Hippocampal formation (tissue), 2 donors: ENCODE results near the gene KRTAP5-10.
"Not testable (repeated sequence)": the region's sequence is repeated elsewhere in the genome, so short reads cannot be mapped to it uniquely, and the experiment has no call there.

Source experiments
- DNase-seq, 2 donors: peaks; one replicate each; lab custom pipeline; 2025; lab: John Stamatoyannopoulos, UW

The KRTAP5-10 gene

GRCh38 chr11:71542879-71543777 is 22.2 kb upstream of the KRTAP5-10 start:
- no peak for DNase-seq

DNA sequence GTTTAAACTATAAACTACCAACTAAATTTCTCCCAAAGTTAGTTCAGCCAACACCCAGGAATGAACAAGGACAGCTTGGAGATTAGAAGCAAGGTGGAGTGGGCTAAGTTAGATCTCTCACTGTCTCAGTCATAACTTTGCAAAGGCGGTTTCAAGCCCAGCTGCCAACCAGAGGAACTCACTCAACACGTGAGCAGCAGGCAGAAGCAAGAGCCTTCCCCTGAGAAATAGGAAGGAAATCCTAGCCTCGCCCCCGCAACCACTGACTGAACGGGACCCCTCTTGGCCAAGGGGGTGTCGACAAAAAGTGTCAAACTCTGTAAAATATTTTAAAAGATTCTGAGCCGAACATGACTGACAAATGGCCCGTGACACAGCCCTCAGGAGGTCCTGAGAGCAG is 21.5 kb upstream of the KRTAP5-10 start:
- no peak for DNase-seq

GRCh38 chr11:71544525-71545214 is 20.7 kb upstream of the KRTAP5-10 start:
- no peak for DNase-seq

DNA sequence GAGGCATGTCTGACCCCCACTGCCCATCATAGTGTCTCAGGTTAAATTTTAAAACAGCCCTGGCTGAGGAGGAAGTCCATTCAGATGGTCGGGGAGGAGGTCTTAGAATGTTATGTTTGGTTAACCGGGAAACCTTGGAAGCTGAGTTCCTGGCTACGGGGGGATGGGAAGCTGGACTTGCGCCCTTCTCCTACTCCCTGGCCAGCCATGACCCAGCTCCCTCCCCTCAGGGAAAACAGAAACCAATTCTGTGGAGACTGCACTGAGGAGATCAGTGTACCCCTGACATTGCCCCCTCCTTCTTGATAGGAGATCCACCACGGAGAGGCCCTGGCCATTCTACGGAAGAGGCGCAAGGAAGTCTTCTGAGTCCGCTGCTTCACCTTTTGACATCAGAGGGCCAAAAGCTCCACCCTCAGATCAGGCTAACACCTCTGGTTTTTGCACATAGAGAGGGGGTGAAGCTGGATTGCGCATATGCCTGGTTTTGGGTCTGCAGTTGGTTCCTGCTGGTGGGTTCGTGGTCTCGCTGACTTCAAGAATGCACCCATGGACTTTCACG is 19.9 kb upstream of the KRTAP5-10 start:
- DNase-seq = no peak

- DNase-seq = no peak
Measured at GRCh38 chr11:71548120-71548519, 17.2 kb upstream of the KRTAP5-10 start, which contains the start of gene KRTAP5-9. KRTAP5-9 (plus strand) TSS chr11:71548420; CDS start chr11:71548658, 238 bp downstream.

- DNase-seq = no peak
Measured at GRCh38 chr11:71548716-71549151, 16.6 kb upstream of the KRTAP5-10 start.

GRCh38 chr11:71551711-71552110 is 13.7 kb upstream of the KRTAP5-10 start:
- no peak for DNase-seq

DNA sequence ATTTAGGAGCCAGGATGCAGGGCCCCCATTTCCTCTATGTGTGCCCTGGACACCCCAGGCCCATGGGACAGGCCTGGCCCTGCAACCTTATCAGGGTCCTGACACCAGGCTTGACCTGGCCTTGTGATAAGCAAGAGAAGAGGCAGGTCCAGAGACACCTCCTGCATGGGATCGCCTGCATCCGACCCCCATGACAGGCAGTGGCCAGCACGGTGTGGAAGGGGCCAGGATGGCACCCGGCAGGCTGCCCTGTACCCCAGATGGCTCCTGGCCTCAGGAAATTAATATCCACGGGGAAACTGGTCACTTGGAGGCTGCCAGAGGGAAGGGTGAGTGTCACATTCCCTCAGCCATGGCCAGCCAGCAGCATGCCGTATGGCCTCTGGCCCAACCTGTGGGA is 10.4 kb upstream of the KRTAP5-10 start:
- DNase-seq = no peak

DNA sequence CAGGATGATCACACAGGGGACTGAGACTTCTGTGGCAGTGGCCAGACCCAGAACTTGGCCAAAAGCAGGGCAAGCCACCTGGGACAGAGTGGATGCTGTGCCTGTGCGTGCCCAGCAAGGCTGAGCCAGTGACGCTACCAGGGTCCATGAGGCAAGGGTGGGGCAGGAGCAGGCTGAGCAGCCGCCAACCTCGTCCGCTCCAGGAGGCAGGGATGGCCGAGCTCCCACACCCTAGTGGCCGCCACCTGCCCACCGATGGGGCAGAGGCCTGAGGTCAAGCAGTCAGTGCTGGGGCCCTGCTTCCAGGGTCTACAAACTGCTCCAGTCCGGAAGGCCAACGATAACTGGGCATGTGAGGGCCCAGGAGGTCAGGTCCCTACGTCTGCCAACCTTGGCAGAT is 9.9 kb upstream of the KRTAP5-10 start:
- DNase-seq = no peak

GRCh38 chr11:71556018-71556417 is 9.3 kb upstream of the KRTAP5-10 start:
- DNase-seq = no peak

- no peak for DNase-seq
Measured at GRCh38 chr11:71557257-71557656, 8.1 kb upstream of the KRTAP5-10 start.

DNA sequence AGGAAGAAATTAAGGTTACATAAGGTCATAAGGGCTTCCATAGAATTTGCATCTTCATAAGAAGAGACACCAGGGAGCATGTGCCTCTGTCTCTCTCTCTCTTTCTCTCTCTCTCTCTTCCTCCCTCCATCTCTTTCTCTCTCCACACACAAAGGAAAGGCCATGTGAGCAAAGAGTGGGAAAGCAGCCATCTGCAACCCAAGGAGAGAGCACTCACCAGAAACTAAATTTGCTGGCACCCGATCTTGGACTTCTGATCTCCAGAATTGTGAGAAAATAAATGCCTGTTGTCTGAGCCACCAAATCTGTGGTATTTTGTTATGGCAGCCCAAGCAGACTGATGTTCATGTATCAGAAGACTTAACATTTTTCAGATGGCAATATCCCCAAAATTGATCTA is 6.4 kb upstream of the KRTAP5-10 start:
- peak in 1 of 2 donors; percentile 36 for DNase-seq

DNA sequence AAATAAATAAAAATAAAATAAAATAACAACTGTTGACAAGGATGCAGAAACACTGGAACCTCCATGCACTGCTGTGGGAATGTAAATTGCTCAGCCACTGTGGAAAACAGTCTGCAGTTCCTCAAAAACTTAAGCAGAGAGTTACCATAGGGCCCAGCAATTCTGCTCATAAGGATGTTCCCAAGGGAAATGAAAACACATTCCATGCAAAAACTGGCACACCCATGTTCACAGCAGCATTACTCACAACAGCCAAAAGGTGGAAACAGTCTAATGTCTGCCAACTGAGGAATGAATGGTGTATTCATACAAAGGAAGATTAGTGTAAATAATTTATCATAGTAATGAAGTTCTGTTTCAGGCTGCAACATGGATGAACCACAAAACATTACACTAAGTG is 3.2 kb upstream of the KRTAP5-10 start:
- DNase-seq = no peak

DNA sequence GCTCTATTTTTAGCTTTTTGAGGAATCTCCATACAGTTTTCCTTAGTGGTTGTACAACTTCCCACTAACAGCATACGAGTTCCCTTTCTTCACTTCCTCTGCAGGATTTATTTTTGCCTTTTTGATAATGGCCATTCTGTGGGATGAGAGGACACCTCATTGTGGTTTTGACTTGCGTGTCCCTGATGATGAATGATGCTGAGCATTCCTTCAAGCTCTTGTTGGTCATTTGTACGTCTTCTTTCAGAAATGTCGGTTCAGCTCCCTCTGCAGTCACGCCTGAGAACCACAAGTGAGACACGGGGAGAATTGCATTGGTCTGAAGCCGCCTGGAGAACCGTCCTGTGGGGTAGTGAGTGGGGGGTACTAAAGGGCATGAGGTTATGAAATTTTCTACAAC is 2.0 kb upstream of the KRTAP5-10 start:
- no peak for DNase-seq

GRCh38 chr11:71564430-71564829 is 933 bp upstream of the KRTAP5-10 start:
- DNase-seq = no peak

GRCh38 chr11:71566081-71566620 is 788 bp downstream of the KRTAP5-10 start:
- DNase-seq = no peak

GRCh38 chr11:71566626-71567599 is 1.6 kb downstream of the KRTAP5-10 start:
- not testable (repeated sequence) for DNase-seq

DNA sequence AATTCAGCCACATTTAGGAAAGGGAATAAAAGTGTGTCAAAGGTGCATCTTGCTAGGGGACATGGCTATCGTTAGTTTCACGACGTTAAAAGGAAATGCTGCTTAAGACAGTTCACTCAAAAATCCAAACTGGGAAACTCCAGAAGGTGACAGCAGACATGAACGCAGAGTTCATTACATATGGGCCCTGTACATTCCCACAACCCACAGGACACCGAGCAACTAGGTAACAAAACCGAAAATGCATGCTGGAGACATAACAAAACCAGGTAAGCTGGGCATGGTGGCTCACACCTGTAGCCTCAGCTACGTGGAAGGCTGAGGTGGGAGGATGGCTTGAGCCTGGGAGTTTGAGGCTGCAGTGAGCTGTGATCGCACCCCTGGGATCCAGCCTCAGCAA is 2.3 kb downstream of the KRTAP5-10 start:
- DNase-seq = not testable (repeated sequence)

DNA sequence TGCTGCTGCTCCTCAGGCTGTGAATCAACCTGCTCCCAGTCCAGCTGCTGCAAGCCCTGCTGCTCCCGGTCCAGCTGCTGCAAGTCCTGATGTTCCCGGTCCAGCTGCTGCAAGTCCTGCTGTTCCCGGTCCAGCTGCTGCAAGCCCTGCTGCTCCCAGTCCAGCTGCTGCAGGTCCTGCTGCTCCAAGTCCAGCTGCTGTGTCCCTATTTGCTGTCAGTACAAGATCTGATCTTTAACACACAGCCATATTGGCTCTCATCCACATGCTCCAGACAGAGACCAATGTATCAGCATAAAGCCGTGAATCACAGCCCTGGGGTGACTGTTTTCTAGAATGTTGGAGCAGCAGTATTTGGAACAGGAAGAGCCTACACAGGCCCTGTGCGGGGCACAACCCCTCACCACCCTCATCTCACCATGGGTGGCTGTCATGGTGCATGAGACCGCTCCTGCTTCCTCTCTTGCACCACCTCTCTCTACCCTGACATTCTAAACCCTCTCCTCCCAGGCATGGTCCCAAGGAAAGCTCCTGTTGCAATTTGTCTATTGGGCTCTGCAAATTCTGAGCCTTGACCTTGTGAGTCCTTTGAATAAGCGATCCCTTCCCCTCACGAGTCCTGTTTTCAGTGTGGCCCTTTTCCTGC is 3.5 kb downstream of the KRTAP5-10 start:
- DNase-seq = no peak

GRCh38 chr11:71571101-71571850 is 5.9 kb downstream of the KRTAP5-10 start:
- not testable (repeated sequence) for DNase-seq
